ENCODE results near the gene ATG5.
A peak's percentile ranks its signal among the peaks of the same experiment; 100 is the strongest.

The ATG5 gene

DNA sequence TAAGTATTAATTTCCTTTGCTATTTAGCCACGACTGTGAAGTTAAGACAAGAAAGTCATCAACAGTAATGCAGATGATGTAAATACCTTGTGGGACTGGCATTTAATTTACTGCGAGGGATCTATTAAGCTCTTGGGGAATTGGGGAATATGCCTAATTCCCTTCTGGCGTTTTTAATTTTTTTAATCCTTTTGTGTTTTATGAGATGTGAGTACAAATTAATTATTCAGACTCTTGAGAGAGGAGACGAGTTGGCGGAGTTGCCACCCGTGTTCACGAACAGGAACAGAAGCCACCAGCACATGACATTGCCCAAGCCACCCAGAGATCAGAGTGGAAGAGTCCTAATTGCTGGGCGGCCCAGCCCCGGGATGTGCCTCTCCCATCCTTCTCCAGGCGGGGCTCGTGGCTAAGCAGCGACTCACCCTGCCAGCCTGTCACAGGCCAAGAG lies 34.4 kb upstream of the ATG5 start:
- H2BK12ac ChIP-seq (ENCODE audit: low read length) = no peak overlapping the region
- peaks cover 3 to 8% of the 10 kb centered on the region in 2 experiments for H3K4me1 ChIP-seq (ENCODE audit: control insufficient read depth in 1 of 2, insufficient read depth in 2 of 2, low read length in 2 of 2)
- H2AK5ac ChIP-seq (ENCODE audit: low read length) = no peak overlapping the region
- no peak overlapping the region for H3K4ac ChIP-seq (ENCODE audit: low read depth, low read length)
- H3K4me2 ChIP-seq (ENCODE audit: low read length) = peak overlapping the region; percentile 98
- no peak overlapping the region for H4K8ac ChIP-seq (ENCODE audit: low read depth, low read length)
- H3K23ac ChIP-seq (ENCODE audit: low read length) = no peak overlapping the region
- no peak overlapping the region for H4K91ac ChIP-seq (ENCODE audit: low read depth, low read length)
- no peak overlapping the region for H3K14ac ChIP-seq (ENCODE audit: low read length)
- H2AFZ ChIP-seq (ENCODE audit: insufficient read depth, low read length, poor library complexity) = peak overlapping the region; percentile 62
- H3K79me1 ChIP-seq (ENCODE audit: low read length) = no peaks in the 10 kb centered on the region
- no peak overlapping the region for H2BK5ac ChIP-seq (ENCODE audit: low read depth, low read length, poor library complexity)
- no peaks in the 10 kb centered on the region for H3K36me3 ChIP-seq (ENCODE audit: control insufficient read depth in 1 of 2, insufficient read depth in 2 of 2, low read length in 2 of 2)
- H3K4me3 ChIP-seq (ENCODE audit: low read depth, low read length) = peak overlapping the region; percentile 72
- WGBS (ENCODE audit: extremely low coverage, insufficient coverage, insufficient read length) = no CpG with 5 or more reads among the region's 12 CpGs
- no peaks in the 10 kb centered on the region for H3K9me3 ChIP-seq (ENCODE audit: insufficient read depth, low read depth, low read length)
- no peak overlapping the region for H2BK120ac ChIP-seq (ENCODE audit: insufficient read depth, low read length, poor library complexity)
- H3K18ac ChIP-seq (ENCODE audit: low read length) = no peak overlapping the region
- no peak overlapping the region for H3K27ac ChIP-seq (ENCODE audit: low read depth, low read length)
- DNase-seq = no peak
- no peak overlapping the region for H3K9ac ChIP-seq (ENCODE audit: low read length)
- peaks cover 8% of the 10 kb centered on the region for H3K27me3 ChIP-seq (ENCODE audit: insufficient read depth, low read length)
- no peak overlapping the region for H4K12ac ChIP-seq (ENCODE audit: low read depth, low read length)
- no peaks in the 10 kb centered on the region for H3K79me2 ChIP-seq (ENCODE audit: control insufficient read depth, insufficient read depth, low read length, poor library complexity)

DNA sequence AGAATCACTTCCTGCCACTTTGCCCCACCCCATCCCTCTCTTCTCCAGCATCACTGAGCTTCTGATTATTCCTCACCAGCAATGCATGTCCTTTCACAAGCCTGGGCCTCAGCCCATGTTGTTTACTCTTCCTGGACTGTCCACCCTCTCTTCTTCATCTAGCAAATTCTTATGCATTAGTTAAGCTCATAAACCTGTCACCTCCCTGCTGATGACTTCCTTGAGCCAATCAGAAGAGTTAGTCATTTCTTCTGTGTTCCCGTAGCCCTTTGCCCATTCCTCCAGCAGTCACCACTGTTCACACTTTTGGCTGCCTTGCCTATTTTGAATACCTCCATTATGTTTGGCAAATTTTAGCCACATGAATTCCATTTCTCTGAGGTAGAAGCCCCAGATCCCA lies 30.8 kb upstream of the ATG5 start:
- H3K4me2 ChIP-seq (ENCODE audit: low read length) = no peak overlapping the region
- H4K12ac ChIP-seq (ENCODE audit: low read depth, low read length) = no peak overlapping the region
- H4K91ac ChIP-seq (ENCODE audit: low read depth, low read length) = no peak overlapping the region
- no peak overlapping the region for H3K14ac ChIP-seq (ENCODE audit: low read length)
- H3K23ac ChIP-seq (ENCODE audit: low read length) = no peak overlapping the region
- H3K4ac ChIP-seq (ENCODE audit: low read depth, low read length) = no peak overlapping the region
- no peaks in the 10 kb centered on the region for H3K36me3 ChIP-seq (ENCODE audit: control insufficient read depth in 1 of 2, insufficient read depth in 2 of 2, low read length in 2 of 2)
- no peak overlapping the region for H2BK120ac ChIP-seq (ENCODE audit: insufficient read depth, low read length, poor library complexity)
- peaks cover 3 to 8% of the 10 kb centered on the region in 2 experiments for H3K4me1 ChIP-seq (ENCODE audit: control insufficient read depth in 1 of 2, insufficient read depth in 2 of 2, low read length in 2 of 2)
- DNase-seq = no peak
- no peak overlapping the region for H3K18ac ChIP-seq (ENCODE audit: low read length)
- H3K79me2 ChIP-seq (ENCODE audit: control insufficient read depth, insufficient read depth, low read length, poor library complexity) = no peaks in the 10 kb centered on the region
- WGBS (ENCODE audit: extremely low coverage, insufficient coverage, insufficient read length) = no CpG with 5 or more reads among the region's 1 CpG
- H4K8ac ChIP-seq (ENCODE audit: low read depth, low read length) = no peak overlapping the region
- no peak overlapping the region for H2AK5ac ChIP-seq (ENCODE audit: low read length)
- no peak overlapping the region for H3K4me3 ChIP-seq (ENCODE audit: low read depth, low read length)
- no peak overlapping the region for H2BK12ac ChIP-seq (ENCODE audit: low read length)
- no peak overlapping the region for H2AFZ ChIP-seq (ENCODE audit: insufficient read depth, low read length, poor library complexity)
- H3K9me3 ChIP-seq (ENCODE audit: insufficient read depth, low read depth, low read length) = no peaks in the 10 kb centered on the region
- no peaks in the 10 kb centered on the region for H3K79me1 ChIP-seq (ENCODE audit: low read length)
- H3K27me3 ChIP-seq (ENCODE audit: insufficient read depth, low read length) = peaks cover 8% of the 10 kb centered on the region
- no peak overlapping the region for H3K9ac ChIP-seq (ENCODE audit: low read length)
- H3K27ac ChIP-seq (ENCODE audit: low read depth, low read length) = no peak overlapping the region
- no peak overlapping the region for H2BK5ac ChIP-seq (ENCODE audit: low read depth, low read length, poor library complexity)

DNA sequence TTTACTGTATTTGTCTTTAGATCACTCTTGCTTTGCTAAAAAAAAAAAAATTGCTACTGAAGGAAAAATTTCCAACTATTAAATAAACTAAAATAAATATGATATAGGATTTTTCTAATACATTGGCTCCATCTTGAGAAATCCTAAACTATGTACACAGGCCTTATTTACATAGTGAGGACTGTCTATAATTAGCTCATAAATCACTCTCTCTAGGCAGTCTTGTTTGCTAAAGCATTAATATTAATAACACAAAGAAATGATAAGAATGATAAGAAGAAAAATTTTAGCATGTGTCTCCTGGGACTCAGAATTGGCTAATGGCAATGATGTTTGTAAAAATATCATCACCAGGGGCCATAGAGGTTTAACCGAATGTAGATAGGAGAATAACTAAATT lies 21.7 kb upstream of the ATG5 start:
- Histone ChIP-seq H3K27me3 (ENCODE audit: insufficient read depth, low read length) (no peaks in the 10 kb centered on the region), H4K8ac (ENCODE audit: low read depth, low read length) (no peak overlapping the region), H2BK120ac (ENCODE audit: insufficient read depth, low read length, poor library complexity) (no peak overlapping the region), H3K36me3 (ENCODE audit: control insufficient read depth in 1 of 2, insufficient read depth in 2 of 2, low read length in 2 of 2) (no peaks in the 10 kb centered on the region), H3K9ac (ENCODE audit: low read length) (no peak overlapping the region), H3K4ac (ENCODE audit: low read depth, low read length) (no peak overlapping the region), H3K23ac (ENCODE audit: low read length) (no peak overlapping the region), H4K12ac (ENCODE audit: low read depth, low read length) (no peak overlapping the region), H3K4me1 (ENCODE audit: control insufficient read depth in 1 of 2, insufficient read depth in 2 of 2, low read length in 2 of 2) (no peaks in the 10 kb centered on the region), H3K79me2 (ENCODE audit: control insufficient read depth, insufficient read depth, low read length, poor library complexity) (no peaks in the 10 kb centered on the region), H3K14ac (ENCODE audit: low read length) (no peak overlapping the region), H2AFZ (ENCODE audit: insufficient read depth, low read length, poor library complexity) (no peak overlapping the region), H3K4me2 (ENCODE audit: low read length) (no peak overlapping the region), H2BK12ac (ENCODE audit: low read length) (no peak overlapping the region), H3K9me3 (ENCODE audit: insufficient read depth, low read depth, low read length) (no peaks in the 10 kb centered on the region), H2BK5ac (ENCODE audit: low read depth, low read length, poor library complexity) (no peak overlapping the region), H3K79me1 (ENCODE audit: low read length) (no peaks in the 10 kb centered on the region), H4K91ac (ENCODE audit: low read depth, low read length) (no peak overlapping the region), H3K18ac (ENCODE audit: low read length) (no peak overlapping the region), H3K4me3 (ENCODE audit: low read depth, low read length) (no peak overlapping the region), H3K27ac (ENCODE audit: low read depth, low read length) (no peak overlapping the region), H2AK5ac (ENCODE audit: low read length) (no peak overlapping the region)
- DNase-seq = no peak
- no CpG with 5 or more reads among the region's 1 CpG for WGBS (ENCODE audit: extremely low coverage, insufficient coverage, insufficient read length)

DNA sequence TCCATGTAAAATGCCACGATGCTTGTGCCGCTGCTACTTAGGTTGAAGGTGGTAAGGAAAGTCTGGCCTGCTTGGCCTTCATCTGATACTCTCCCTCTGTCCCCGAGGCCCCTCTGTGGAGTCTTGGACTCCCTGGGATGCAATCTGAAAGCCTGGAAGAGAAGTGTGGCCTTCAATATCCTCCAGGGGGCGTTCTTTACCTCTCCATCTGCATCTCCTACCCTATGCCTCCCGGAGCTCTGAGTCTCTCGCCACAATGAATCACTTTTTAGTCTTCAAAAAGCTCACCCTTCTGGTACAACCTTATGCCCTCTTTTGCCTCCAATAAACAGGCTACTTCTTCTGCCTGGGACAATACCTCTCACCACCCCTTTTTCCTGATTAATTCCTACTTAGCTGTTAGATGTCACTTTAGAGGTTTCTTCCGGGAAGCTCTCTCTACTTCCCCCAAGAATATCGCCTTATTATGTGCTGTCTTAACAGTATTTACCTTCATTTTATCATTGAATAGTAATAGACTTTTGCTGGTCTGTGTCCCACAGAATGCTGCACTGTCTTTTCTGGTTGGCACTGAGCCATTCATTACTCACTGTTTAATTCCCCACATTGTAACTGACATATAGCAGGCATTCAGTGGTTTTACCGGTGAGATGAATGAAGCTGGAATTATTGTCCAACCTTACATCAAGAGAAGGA lies 13.9 kb upstream of the ATG5 start:
- Histone ChIP-seq H3K14ac (ENCODE audit: low read length) (no peak overlapping the region), H4K91ac (ENCODE audit: low read depth, low read length) (no peak overlapping the region), H3K23ac (ENCODE audit: low read length) (no peak overlapping the region), H2AK5ac (ENCODE audit: low read length) (no peak overlapping the region), H3K4ac (ENCODE audit: low read depth, low read length) (no peak overlapping the region), H2BK12ac (ENCODE audit: low read length) (no peak overlapping the region), H3K4me2 (ENCODE audit: low read length) (no peak overlapping the region), H3K9ac (ENCODE audit: low read length) (no peak overlapping the region), H3K27me3 (ENCODE audit: insufficient read depth, low read length) (no peaks in the 10 kb centered on the region), H3K36me3 (ENCODE audit: control insufficient read depth in 1 of 2, insufficient read depth in 2 of 2, low read length in 2 of 2) (no peaks in the 10 kb centered on the region), H2AFZ (ENCODE audit: insufficient read depth, low read length, poor library complexity) (no peak overlapping the region), H3K9me3 (ENCODE audit: insufficient read depth, low read depth, low read length) (no peaks in the 10 kb centered on the region), H3K4me1 (ENCODE audit: control insufficient read depth in 1 of 2, insufficient read depth in 2 of 2, low read length in 2 of 2) (no peaks in the 10 kb centered on the region), H3K18ac (ENCODE audit: low read length) (no peak overlapping the region), H3K79me2 (ENCODE audit: control insufficient read depth, insufficient read depth, low read length, poor library complexity) (no peaks in the 10 kb centered on the region), H2BK120ac (ENCODE audit: insufficient read depth, low read length, poor library complexity) (no peak overlapping the region), H3K4me3 (ENCODE audit: low read depth, low read length) (no peak overlapping the region), H2BK5ac (ENCODE audit: low read depth, low read length, poor library complexity) (no peak overlapping the region), H3K27ac (ENCODE audit: low read depth, low read length) (no peak overlapping the region), H3K79me1 (ENCODE audit: low read length) (no peaks in the 10 kb centered on the region), H4K8ac (ENCODE audit: low read depth, low read length) (no peak overlapping the region), H4K12ac (ENCODE audit: low read depth, low read length) (no peak overlapping the region)
- peak; percentile 45 to 83 for DNase-seq
- WGBS (ENCODE audit: extremely low coverage, insufficient coverage, insufficient read length) = no CpG with 5 or more reads among the region's 9 CpGs

All from trophoblast cell (in vitro differentiated cells and primary cell).